ENCODE measurements around the gene PCDHGB7.
A peak's percentile ranks its signal among the peaks of the same experiment; 100 is the strongest.
"Not testable (repeated sequence)": the region's sequence is repeated elsewhere in the genome, so short reads cannot be mapped to it uniquely, and the experiment has no call there.

The PCDHGB7 gene

GRCh38 chr5:141417494-141418172, at the start of gene PCDHGB7:
Gene PCDHGB7, plus strand, starts transcription at chr5:141417677. Its CDS starts 183 bp downstream, at chr5:141417860.
- DNase-seq (ENCODE audit: low read depth): peak; percentile 19

DNA sequence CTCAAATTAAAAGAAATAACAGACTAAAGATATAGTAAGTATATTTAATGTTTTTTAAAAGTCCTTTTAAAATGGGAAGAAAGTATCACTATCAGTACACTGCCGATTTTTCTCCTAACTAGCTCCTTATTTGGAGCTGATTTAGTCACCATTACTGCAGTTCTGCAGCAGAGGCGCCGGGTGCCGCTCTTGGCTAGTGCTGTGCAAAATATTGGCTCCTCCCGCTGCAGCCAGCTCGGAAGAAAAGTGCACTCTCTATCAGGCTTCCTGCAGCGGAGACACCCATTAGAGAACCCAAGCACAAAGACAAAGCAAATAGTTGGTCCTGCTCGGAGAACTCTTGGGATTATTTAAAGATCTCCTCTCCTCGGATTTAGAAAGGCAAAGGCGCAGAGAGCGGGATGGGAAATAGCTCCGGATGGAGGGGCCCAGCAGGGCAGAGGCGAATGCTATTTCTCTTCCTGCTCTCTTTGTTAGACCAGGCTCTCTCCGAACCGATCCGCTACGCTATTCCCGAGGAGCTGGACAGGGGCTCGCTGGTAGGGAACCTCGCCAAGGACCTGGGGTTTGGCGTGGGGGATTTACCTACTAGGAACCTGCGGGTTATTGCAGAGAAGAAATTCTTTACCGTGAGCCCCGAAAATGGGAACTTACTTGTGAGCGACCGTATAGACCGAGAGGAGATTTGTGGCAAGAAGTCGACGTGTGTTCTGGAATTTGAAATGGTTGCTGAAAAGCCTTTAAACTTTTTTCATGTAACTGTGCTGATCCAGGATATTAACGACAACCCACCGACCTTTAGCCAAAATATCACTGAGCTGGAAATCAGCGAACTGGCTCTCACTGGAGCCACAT, 47.3 kb upstream of the PCDHGB7 start, which contains the start of gene PCDHGB3:
Gene PCDHGB3 (plus strand): TSS at position 249 of the 855 bp plus-strand sequence. CDS start 153 bp downstream, at position 402.
- DNase-seq (ENCODE audit: low read depth): no peak

DNA sequence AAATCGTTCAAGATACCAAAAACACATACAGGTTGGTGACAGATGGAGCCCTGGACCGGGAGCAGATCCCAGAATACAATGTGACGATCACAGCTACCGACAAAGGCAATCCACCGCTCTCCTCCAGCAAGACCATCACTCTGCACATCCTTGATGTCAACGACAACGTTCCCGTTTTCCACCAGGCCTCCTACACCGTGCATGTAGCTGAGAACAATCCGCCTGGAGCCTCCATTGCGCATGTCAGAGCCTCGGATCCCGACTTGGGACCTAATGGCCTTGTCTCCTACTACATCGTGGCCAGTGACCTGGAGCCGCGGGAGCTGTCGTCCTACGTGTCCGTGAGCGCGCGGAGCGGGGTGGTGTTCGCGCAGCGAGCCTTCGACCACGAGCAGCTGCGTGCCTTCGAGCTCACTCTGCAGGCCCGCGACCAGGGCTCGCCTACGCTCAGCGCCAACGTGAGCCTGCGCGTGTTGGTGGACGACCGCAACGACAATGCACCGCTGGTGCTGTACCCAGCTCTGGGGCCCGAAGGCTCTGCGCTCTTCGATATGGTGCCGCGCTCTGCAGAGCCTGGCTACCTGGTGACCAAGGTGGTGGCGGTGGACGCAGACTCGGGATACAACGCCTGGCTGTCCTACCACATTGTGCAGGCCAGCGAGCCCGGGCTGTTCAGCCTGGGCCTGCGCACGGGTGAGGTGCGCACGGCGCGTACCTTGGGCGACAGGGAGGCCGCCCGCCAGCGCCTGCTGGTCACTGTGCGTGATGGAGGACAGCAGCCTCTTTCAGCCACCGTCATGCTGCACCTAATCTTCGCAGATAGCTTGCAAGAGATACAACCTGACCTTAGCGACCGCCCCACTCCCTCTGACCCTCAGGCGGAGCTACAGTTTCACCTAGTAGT, 45.7 kb upstream of the PCDHGB7 start:
- DNase-seq (ENCODE audit: low read depth): no peak

DNA sequence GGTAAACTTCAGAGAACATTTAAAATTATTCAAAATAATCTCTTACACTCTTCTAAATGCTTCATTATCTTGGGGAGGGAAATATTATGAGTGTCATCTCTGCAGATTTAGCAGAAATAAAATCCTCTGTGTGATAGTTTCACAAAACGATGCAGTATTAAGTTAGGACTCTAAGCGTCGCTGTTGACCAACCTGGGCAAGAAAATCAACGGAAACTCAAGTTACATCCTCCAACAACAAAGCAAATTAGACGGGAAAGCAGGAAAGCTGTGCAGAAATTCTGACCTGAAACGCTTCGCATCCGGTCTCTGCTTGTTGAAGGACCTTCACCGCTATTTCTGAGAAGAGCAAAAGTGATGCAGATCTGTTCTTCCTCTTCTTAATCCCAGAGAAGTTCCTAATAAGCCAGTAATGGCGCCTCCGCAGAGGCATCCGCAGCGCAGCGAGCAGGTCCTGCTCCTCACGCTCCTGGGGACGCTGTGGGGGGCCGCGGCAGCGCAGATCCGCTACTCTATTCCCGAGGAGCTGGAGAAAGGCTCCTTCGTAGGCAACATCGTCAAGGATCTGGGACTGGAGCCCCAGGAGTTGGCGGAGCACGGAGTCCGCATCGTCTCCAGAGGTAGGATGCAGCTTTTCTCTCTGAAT, 43.7 kb upstream of the PCDHGB7 start, which contains the start of gene PCDHGA6:
Gene PCDHGA6 (plus strand): TSS at position 219 of the 645 bp plus-strand sequence. CDS start 193 bp downstream, at position 412.
- no peak for DNase-seq (ENCODE audit: low read depth)

- DNase-seq (ENCODE audit: low read depth): no peak
These were observed 42.9 kb upstream of the PCDHGB7 start for GRCh38 chr5:141374627-141375026.

- not testable (repeated sequence) for DNase-seq (ENCODE audit: low read depth)
These were observed 41.9 kb upstream of the PCDHGB7 start for GRCh38 chr5:141375444-141376155.

DNA sequence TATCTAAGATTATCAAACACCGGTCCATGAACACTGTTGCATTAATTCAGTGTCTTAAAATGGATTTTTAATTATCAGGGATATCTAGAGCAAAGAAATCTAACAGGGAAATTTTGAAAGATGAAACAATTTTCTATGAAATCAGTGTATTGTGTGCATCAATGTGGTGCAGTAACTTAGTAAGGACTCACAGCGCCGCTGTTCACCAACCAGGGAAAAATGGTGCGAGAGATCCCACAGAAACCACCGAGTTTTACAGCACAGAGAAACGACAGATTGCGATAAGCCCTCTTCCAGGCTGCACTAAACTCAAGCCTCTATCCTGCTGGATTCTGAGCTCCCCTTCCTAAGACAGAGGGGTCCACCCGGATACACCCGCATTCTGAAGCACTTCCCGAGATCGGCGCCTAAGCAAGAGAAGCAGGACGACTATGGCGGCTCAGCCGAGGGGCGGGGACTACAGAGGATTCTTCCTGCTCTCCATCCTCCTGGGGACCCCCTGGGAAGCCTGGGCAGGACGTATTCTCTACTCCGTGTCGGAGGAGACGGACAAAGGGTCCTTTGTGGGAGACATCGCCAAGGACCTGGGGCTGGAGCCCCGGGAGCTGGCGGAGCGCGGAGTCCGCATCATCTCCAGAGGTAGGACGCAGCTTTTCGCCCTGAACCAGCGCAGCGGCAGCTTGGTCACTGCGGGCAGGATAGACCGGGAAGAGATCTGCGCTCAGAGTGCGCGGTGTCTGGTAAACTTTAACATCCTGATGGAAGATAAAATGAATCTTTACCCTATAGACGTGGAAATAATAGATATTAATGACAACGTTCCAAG, 34.8 kb upstream of the PCDHGB7 start, which contains the start of gene PCDHGA7:
Gene PCDHGA7 (plus strand): TSS at position 274 of the 826 bp plus-strand sequence. CDS start 158 bp downstream, at position 432.
- DNase-seq (ENCODE audit: low read depth): no peak

GRCh38 chr5:141383345-141383744, 34.1 kb upstream of the PCDHGB7 start:
- DNase-seq (ENCODE audit: low read depth): no peak

- no peak for DNase-seq (ENCODE audit: low read depth)
These were observed 32.8 kb upstream of the PCDHGB7 start for GRCh38 chr5:141384471-141385267.

GRCh38 chr5:141387557-141388311, 29.7 kb upstream of the PCDHGB7 start, which contains the start of gene PCDHGB4:
Gene PCDHGB4, plus strand, starts transcription at chr5:141387698. Its CDS starts 187 bp downstream, at chr5:141387885.
- not testable (repeated sequence) for DNase-seq (ENCODE audit: low read depth)

- no peak for DNase-seq (ENCODE audit: low read depth)
These were observed 28.8 kb upstream of the PCDHGB7 start for GRCh38 chr5:141388661-141389060.

DNA sequence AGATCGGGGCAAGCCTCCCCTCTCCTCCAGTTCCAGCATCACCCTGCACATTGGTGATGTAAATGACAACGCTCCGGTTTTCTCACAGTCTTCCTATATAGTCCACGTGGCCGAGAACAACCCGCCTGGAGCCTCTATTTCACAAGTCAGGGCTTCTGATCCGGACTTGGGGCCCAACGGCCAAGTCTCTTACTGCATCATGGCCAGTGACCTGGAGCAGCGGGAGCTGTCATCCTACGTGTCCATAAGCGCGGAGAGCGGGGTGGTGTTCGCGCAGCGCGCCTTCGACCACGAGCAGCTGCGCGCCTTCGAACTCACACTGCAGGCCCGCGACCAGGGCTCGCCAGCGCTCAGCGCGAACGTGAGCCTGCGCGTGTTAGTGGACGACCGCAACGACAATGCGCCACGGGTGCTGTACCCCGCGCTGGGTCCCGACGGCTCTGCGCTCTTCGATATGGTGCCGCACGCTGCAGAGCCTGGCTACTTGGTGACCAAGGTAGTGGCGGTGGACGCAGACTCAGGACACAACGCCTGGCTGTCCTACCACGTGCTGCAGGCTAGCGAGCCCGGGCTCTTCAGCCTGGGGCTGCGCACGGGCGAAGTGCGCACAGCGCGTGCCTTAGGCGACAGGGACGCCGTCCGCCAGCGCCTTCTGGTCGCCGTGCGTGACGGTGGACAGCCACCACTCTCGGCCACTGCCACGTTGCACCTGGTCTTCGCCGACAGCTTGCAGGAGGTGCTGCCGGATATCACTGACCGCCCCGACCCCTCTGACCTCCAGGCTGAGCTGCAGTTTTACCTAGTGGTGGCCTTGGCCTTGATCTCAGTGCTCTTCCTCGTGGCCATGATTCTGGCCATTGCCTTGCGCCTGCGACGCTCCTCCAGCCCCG, 28.1 kb upstream of the PCDHGB7 start:
- no peak for DNase-seq (ENCODE audit: low read depth)

DNA sequence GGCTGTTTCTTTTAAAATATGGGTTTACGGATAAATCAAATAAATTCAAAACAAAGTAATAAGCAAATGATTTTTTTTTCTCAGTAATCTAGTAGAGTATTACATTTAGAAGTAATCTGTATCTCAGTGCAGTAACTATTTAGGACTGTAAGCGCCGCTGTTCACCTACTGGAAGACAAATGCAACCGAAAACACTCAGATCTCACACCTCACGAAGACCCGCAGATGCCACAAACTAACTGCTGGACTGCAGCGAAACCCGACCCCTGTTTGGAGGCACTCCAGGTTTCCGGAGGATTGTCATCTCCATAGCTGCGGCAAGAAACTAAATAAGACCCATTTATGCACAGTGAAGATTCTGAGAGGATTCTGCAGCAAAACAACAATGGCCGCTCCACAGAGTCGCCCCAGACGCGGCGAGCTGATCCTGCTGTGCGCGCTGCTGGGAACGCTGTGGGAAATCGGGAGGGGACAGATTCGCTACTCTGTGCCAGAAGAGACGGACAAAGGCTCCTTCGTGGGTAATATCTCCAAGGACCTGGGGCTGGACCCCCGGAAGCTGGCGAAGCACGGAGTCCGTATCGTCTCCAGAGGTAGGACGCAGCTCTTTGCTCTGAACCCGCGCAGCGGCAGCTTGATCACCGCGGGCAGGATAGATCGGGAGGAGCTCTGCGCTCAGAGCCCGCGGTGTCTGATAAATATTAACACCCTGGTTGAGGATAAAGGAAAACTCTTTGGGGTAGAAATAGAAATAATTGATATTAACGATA, 24.9 kb upstream of the PCDHGB7 start, which contains the start of gene PCDHGA8:
Gene PCDHGA8 (plus strand): TSS at position 205 of the 770 bp plus-strand sequence. CDS start 181 bp downstream, at position 386.
- no peak for DNase-seq (ENCODE audit: low read depth)

GRCh38 chr5:141393267-141393666, 24.2 kb upstream of the PCDHGB7 start:
- DNase-seq (ENCODE audit: low read depth): no peak

GRCh38 chr5:141394401-141395187, 22.9 kb upstream of the PCDHGB7 start:
- DNase-seq (ENCODE audit: low read depth): not testable (repeated sequence)
